H1 (cell line): ENCODE data around the gene NFATC1. TPM values are rescaled to one million over a fixed set of nuclear protein-coding genes. Genes with fewer than 3 reads are reported as not detected.

Experiments
- CTCF ChIA-PET: fragments of 300-600 bp; sonication (Branson Sonifier 250); formaldehyde crosslinking; loops from one replicate; lab custom pipeline; 2021; ENCODE audit not compliant: partially characterized antibody; lab: Charles Lee
- POLR2A ChIA-PET: fragments of 300-600 bp; sonication (Branson Sonifier 250); formaldehyde crosslinking; loops from one replicate; lab custom pipeline; 2021; ENCODE audit warnings: inconsistent platforms; ENCODE audit not compliant: partially characterized antibody; lab: Charles Lee
- DNase-seq, 2 experiments: peaks; one replicate each; pipeline versions ENCODE4 v3.0.0 to v3.0.0-alpha.2; 2010 to 2022; ENCODE audit warnings: low spot score in 2 of 2, low read depth in 1 of 2, mixed read lengths in 1 of 2
- FAIRE-seq: peaks from 2 replicates; lab custom pipeline; 2011; peaks lifted over from hg19 to GRCh38; lab: Jason Lieb, UNC
- H2AFZ ChIP-seq: 2 replicates; pipeline ENCODE4 v1.8.1; 2012; ENCODE audit warnings: low read length, inconsistent platforms
- H2AK5ac ChIP-seq: 2 replicates; pipeline ENCODE4 v1.6.1; 2013; ENCODE audit warnings: low read depth, low read length
- H2BK120ac ChIP-seq: replicated peaks from 2 replicates; pipeline ENCODE3; 2013; ENCODE audit warnings: low read depth, low read length, inconsistent platforms
- H2BK12ac ChIP-seq: 2 replicates; pipeline ENCODE4 v1.6.1; 2013; ENCODE audit warnings: low read depth, low read length
- H2BK15ac ChIP-seq: 2 replicates; pipeline ENCODE4 v1.6.1; 2013; ENCODE audit warnings: low read length
- H2BK20ac ChIP-seq: 2 replicates; pipeline ENCODE4 v1.6.1; 2013; ENCODE audit warnings: low read length
- H2BK5ac ChIP-seq: 2 replicates; pipeline ENCODE4 v1.6.1; 2013; ENCODE audit warnings: low read depth, low read length
- H3K14ac ChIP-seq: 2 replicates; pipeline ENCODE4 v1.6.1; 2013; ENCODE audit warnings: inconsistent platforms; ENCODE audit not compliant: insufficient read length
- H3K18ac ChIP-seq: 2 replicates; pipeline ENCODE4 v1.6.1; 2013; ENCODE audit warnings: low read length; ENCODE audit errors: extremely low read depth
- H3K23ac ChIP-seq: 2 replicates; pipeline ENCODE4 v1.6.1; 2013; ENCODE audit warnings: inconsistent platforms; ENCODE audit not compliant: insufficient read length
- H3K23me2 ChIP-seq: 2 replicates; pipeline ENCODE4 v1.6.1; 2013; ENCODE audit warnings: low read depth, low read length
- H3K27ac ChIP-seq: 2 replicates; pipeline ENCODE4 v1.6.1; 2011; ENCODE audit warnings: low read depth, low read length, inconsistent platforms
- H3K27me3 ChIP-seq, 4 experiments: replicated peaks in 1 of 4; 1 replicate in 1 of 4; 2 replicates in 3 of 4; pipeline versions ENCODE4 v1.6.1 to v1.8.1; 2011 to 2013; ENCODE audit warnings: low read length in 3 of 4, mild to moderate bottlenecking in 3 of 4, inconsistent platforms in 2 of 4, mixed read lengths in 2 of 4, moderate library complexity in 1 of 4; ENCODE audit not compliant: control insufficient read depth in 3 of 4, insufficient read depth in 3 of 4; ENCODE audit errors: extremely low read depth in 1 of 4
- H3K36me3 ChIP-seq, 4 experiments: 2 replicates each; pipeline versions ENCODE4 v1.6.1 to v1.8.1; 2011 to 2013; ENCODE audit warnings: mild to moderate bottlenecking in 4 of 4, low read length in 3 of 4, moderate library complexity in 2 of 4, control low read depth in 1 of 4, inconsistent platforms in 1 of 4; ENCODE audit not compliant: insufficient read depth in 4 of 4, control insufficient read depth in 2 of 4
- H3K4ac ChIP-seq: replicated peaks from 2 replicates; pipeline ENCODE3; 2013; ENCODE audit warnings: low read length, low read depth, mixed read lengths, inconsistent platforms; ENCODE audit not compliant: insufficient read length
- H3K4me1 ChIP-seq, 4 experiments: replicated peaks in 1 of 4; 1 replicate in 1 of 4; 2 replicates in 3 of 4; pipeline versions ENCODE4 v1.6.1 to v1.8.1; 2011 to 2013; ENCODE audit warnings: low read length in 3 of 4, inconsistent platforms in 2 of 4, mixed read lengths in 1 of 4; ENCODE audit not compliant: insufficient read depth in 4 of 4, control insufficient read depth in 3 of 4
- H3K4me2 ChIP-seq, 2 experiments: 2 replicates each; pipeline versions ENCODE4 v1.6.1 to v1.8.1; 2011 to 2013; ENCODE audit warnings: low read depth in 2 of 2, low read length in 2 of 2, control low read depth in 1 of 2, inconsistent platforms in 1 of 2, mild to moderate bottlenecking in 1 of 2; ENCODE audit not compliant: insufficient read depth in 1 of 2
- H3K4me3 ChIP-seq, 4 experiments: fragments of 200-600, 300-600 bp in 1 of 4; sonication (generic), shearing (Covaris generic), sonication (Bioruptor Twin) in 1 of 4; 2 replicates each; pipeline versions ENCODE4 v1.5.1 to v1.8.1; 2011 to 2016; ENCODE audit warnings: low read length in 4 of 4, low read depth in 3 of 4, control low read depth in 2 of 4, inconsistent platforms in 2 of 4, mild to moderate bottlenecking in 2 of 4, mixed read lengths in 1 of 4, moderate library complexity in 1 of 4; ENCODE audit not compliant: insufficient read depth in 2 of 4; ENCODE audit errors: extremely low read depth in 1 of 4
- H3K56ac ChIP-seq: replicated peaks from 2 replicates; pipeline ENCODE3; 2013; ENCODE audit warnings: low read depth, mild to moderate bottlenecking, mixed read lengths, low read length, inconsistent platforms; ENCODE audit not compliant: insufficient read length
- H3K79me1 ChIP-seq: 2 replicates; pipeline ENCODE4 v1.6.1; 2013; ENCODE audit warnings: low read depth, low read length, control low read depth
- H3K79me2 ChIP-seq, 2 experiments: 2 replicates each; pipeline versions ENCODE4 v1.6.1 to v1.8.1; 2012 to 2013; ENCODE audit warnings: low read length in 2 of 2, mild to moderate bottlenecking in 2 of 2, inconsistent platforms in 1 of 2; ENCODE audit not compliant: insufficient read depth in 2 of 2, control insufficient read depth in 1 of 2
- H3K9ac ChIP-seq, 4 experiments: replicated peaks in 1 of 4; 1 replicate in 1 of 4; 2 replicates in 3 of 4; pipeline versions ENCODE4 v1.6.1 to v1.8.1; 2011 to 2013; ENCODE audit warnings: low read depth in 3 of 4, low read length in 3 of 4, control low read depth in 2 of 4, mild to moderate bottlenecking in 2 of 4, moderate library complexity in 2 of 4, inconsistent platforms in 1 of 4; ENCODE audit errors: extremely low read depth in 1 of 4
- H3K9me3 ChIP-seq, 2 experiments: 2 replicates each; pipeline versions ENCODE4 v1.6.1 to v1.8.1; 2012 to 2013; ENCODE audit warnings: mild to moderate bottlenecking in 2 of 2, moderate library complexity in 2 of 2, control low read depth in 1 of 2, inconsistent platforms in 1 of 2, low read depth in 1 of 2, low read length in 1 of 2, mixed read lengths in 1 of 2; ENCODE audit not compliant: insufficient read depth in 2 of 2
- H4K20me1 ChIP-seq, 2 experiments: replicated peaks in 1 of 2; 2 replicates each; pipeline versions ENCODE3 to v1.8.1; 2011 to 2013; ENCODE audit warnings: inconsistent platforms in 2 of 2, low read length in 2 of 2, mild to moderate bottlenecking in 1 of 2; ENCODE audit not compliant: insufficient read depth in 2 of 2, control insufficient read depth in 1 of 2
- H4K5ac ChIP-seq: 2 replicates; pipeline ENCODE4 v1.6.1; 2013; ENCODE audit warnings: low read length, low read depth, mixed read lengths, inconsistent platforms; ENCODE audit not compliant: insufficient read length
- H4K8ac ChIP-seq: 2 replicates; pipeline ENCODE4 v1.8.0; 2013; ENCODE audit warnings: mild to moderate bottlenecking, moderate library complexity, low read length, inconsistent platforms; ENCODE audit not compliant: insufficient read depth; ENCODE audit errors: extremely low read depth
- H4K91ac ChIP-seq: replicated peaks from 2 replicates; pipeline ENCODE3; 2013; ENCODE audit warnings: low read length, mixed read lengths, inconsistent platforms; ENCODE audit not compliant: insufficient read length
- BACH1 ChIP-seq: IDR thresholded peaks from 2 replicates; pipeline ENCODE4 v1.6.1; 2012; ENCODE audit warnings: low read length, improper control_type of control experiment
- BRCA1 ChIP-seq: IDR thresholded peaks from 2 replicates; pipeline ENCODE4 v1.6.1; 2012; ENCODE audit warnings: low read depth, low read length, improper control_type of control experiment
- CHD2 ChIP-seq: IDR thresholded peaks from 2 replicates; pipeline ENCODE4 v1.6.1; 2012; ENCODE audit warnings: low read length, improper control_type of control experiment
- EZH2 ChIP-seq: fragments of 200-600 bp; sonication (generic); IDR thresholded peaks from 2 replicates; pipeline ENCODE4 v1.7.1; 2012; ENCODE audit warnings: low read depth, mild to moderate bottlenecking, moderate library complexity, low read length, inconsistent platforms; ENCODE audit not compliant: severe bottlenecking
- JUN ChIP-seq: IDR thresholded peaks from 2 replicates; pipeline ENCODE4 v1.6.1; 2011; ENCODE audit warnings: low read depth, mild to moderate bottlenecking, improper control_type of control experiment, low read length
- KDM5A ChIP-seq: fragments of 200-600 bp; IDR thresholded peaks from 2 replicates; pipeline ENCODE4 v1.7.1; 2012; ENCODE audit warnings: mild to moderate bottlenecking, low read length, inconsistent platforms, mixed read lengths
- MAFK ChIP-seq: IDR thresholded peaks from 2 replicates; pipeline ENCODE4 v1.6.1; 2012; ENCODE audit warnings: low read depth, mild to moderate bottlenecking, improper control_type of control experiment, low read length
- NRF1 ChIP-seq: IDR thresholded peaks from 2 replicates; pipeline ENCODE4 v1.6.1; 2011; ENCODE audit warnings: mild to moderate bottlenecking, low read depth, low read length, improper control_type of control experiment
- POLR2AphosphoS5 ChIP-seq: IDR thresholded peaks from 2 replicates; pipeline ENCODE4 v1.6.1; 2011; ENCODE audit warnings: low read depth, low read length
- POU5F1 ChIP-seq: IDR thresholded peaks from 2 replicates; pipeline ENCODE4 v1.6.1; 2011; ENCODE audit warnings: low read depth, mild to moderate bottlenecking, low read length, moderate library complexity
- RXRA ChIP-seq: IDR thresholded peaks from 2 replicates; pipeline ENCODE4 v1.6.1; 2011; ENCODE audit warnings: low read depth, mild to moderate bottlenecking, low read length, moderate library complexity; ENCODE audit not compliant: insufficient read depth
- SP2 ChIP-seq: IDR thresholded peaks from 2 replicates; pipeline ENCODE4 v1.6.1; 2012; ENCODE audit warnings: mild to moderate bottlenecking, low read length, inconsistent platforms
- SRF ChIP-seq: IDR thresholded peaks from 2 replicates; pipeline ENCODE4 v1.6.1; 2011; ENCODE audit warnings: mild to moderate bottlenecking, low read depth, low read length, moderate library complexity
- USF2 ChIP-seq: IDR thresholded peaks from 2 replicates; pipeline ENCODE4 v1.6.1; 2011; ENCODE audit warnings: low read length, improper control_type of control experiment
- WGBS, 2 experiments: shearing (Covaris generic) in 1 of 2; methylation state at CpG; one replicate each; pipeline versions ENCODE4 v1.1.6 to v1.1.7; 2013 to 2015; ENCODE audit warnings: low lambda C conversion rate in 2 of 2, mixed read lengths in 2 of 2, inconsistent platforms in 1 of 2, low coverage in 1 of 2, missing lambda C conversion rate in 1 of 2; ENCODE audit not compliant: insufficient replicate concordance in 2 of 2, insufficient coverage in 1 of 2, insufficient read length in 1 of 2; ENCODE audit errors: extremely low coverage in 1 of 2, missing lambda C conversion rate in 1 of 2; 5-methylcytosine and 5-hydroxymethylcytosine counted together
- polyA plus RNA-seq, 7 experiments: library from polyadenylated mRNA; depleted of rRNA in 3 of 7; stranded (reverse) in 5 of 7; unstranded in 2 of 7; fragments of >200 nt in 5 of 7; fragments of 200-250 nt in 2 of 7; gene quantifications; 1 replicate in 5 of 7; 2 replicates in 1 of 7; 4 replicates in 1 of 7; pipeline versions ENCODE4 v1.2.1 to v1.2.3, GENCODE V29; 2011 to 2013; ENCODE audit warnings: missing spikeins in 2 of 7, mixed read lengths in 2 of 7
- total RNA-seq: library from RNA; stranded (reverse); fragmentation: NEBNext Ultra II Directional; extraction: Animal tissue kit (Norgen Biotek cat#: 25700); gene quantifications from 2 replicates; pipeline ENCODE4 v1.2.1, GENCODE V29; 2021

The NFATC1 gene
- total and polyA plus RNA-seq, 2 of the 8 experiments (the other 6 are each of a cell fraction or from before 2014, with no cell fraction given), result 2.0 to 6.6 TPM

GRCh38 chr18:79564441-79564840 is 168.7 kb downstream of the NFATC1 start:
- H3K23ac ChIP-seq, result no peak overlapping the region
- CTCF ChIA-PET, result no interaction called here
- H3K56ac ChIP-seq, result no peak overlapping the region
- no peak overlapping the region for H2BK12ac ChIP-seq
- no peaks in the 10 kb centered on the region for H4K20me1 ChIP-seq
- H3K9me3 ChIP-seq, result no peaks in the 10 kb centered on the region
- POLR2A ChIA-PET, result no interaction called here
- FAIRE-seq (no peak), DNase-seq (no peak)
- no peak overlapping the region for H3K14ac ChIP-seq
- no peak overlapping the region for H3K18ac ChIP-seq
- no peak overlapping the region for H3K4me2 ChIP-seq
- H3K79me2 ChIP-seq, result no peaks in the 10 kb centered on the region
- no peak overlapping the region for H4K5ac ChIP-seq
- no peak overlapping the region for H2BK120ac ChIP-seq
- H2AK5ac ChIP-seq, result no peak overlapping the region
- H3K23me2 ChIP-seq, result no peaks in the 10 kb centered on the region
- H3K4ac ChIP-seq, result no peak overlapping the region
- H3K4me1 ChIP-seq, result peaks cover 0 to 10% (median 6%) of the 10 kb centered on the region in 4 experiments; a peak in 4 of 7 replicates
- H2BK5ac ChIP-seq, result no peak overlapping the region
- TF ChIP-seq SP2, result no peak
- TF ChIP-seq BACH1, result no peak
- TF ChIP-seq USF2, result no peak
- no peak for TF ChIP-seq KDM5A
- no peak for TF ChIP-seq EZH2
- no peak for TF ChIP-seq CHD2
- no peak for TF ChIP-seq POLR2AphosphoS5
- TF ChIP-seq SRF, result no peak
- no peak for TF ChIP-seq POU5F1
- no peak for TF ChIP-seq BRCA1
- no peak for TF ChIP-seq NRF1
- no peak for TF ChIP-seq MAFK
- no peak for TF ChIP-seq JUN
- TF ChIP-seq RXRA, result no peak
- TF ChIP-seq, all 59 proteins: peak for 0
- no peaks in the 10 kb centered on the region for H3K79me1 ChIP-seq
- no peak overlapping the region for H3K27ac ChIP-seq
- no peak overlapping the region for H4K8ac ChIP-seq
- no peak overlapping the region for H2BK20ac ChIP-seq
- no peak overlapping the region for H3K4me3 ChIP-seq
- H3K36me3 ChIP-seq, result no peaks in the 10 kb centered on the region
- H3K9ac ChIP-seq, result no peak overlapping the region
- no peak overlapping the region for H2AFZ ChIP-seq
- WGBS, 2 experiments, result 91 to 100% methylated on average over 2 to 6 of the region's 6 CpGs
- no peak overlapping the region for H2BK15ac ChIP-seq
- H4K91ac ChIP-seq, result no peak overlapping the region
- H3K27me3 ChIP-seq, result no peaks in the 10 kb centered on the region; a peak in 1 of 7 replicates
